Fibroblast of lung (primary cell): ENCODE measurements around the gene MTIF3. TPM values are rescaled to one million over a fixed set of nuclear protein-coding genes. Genes with fewer than 3 reads are reported as not detected.

Experiments
- DNase-seq, 2 donors: peaks; one replicate each; pipeline versions ENCODE4 v3.0.0 to v3.0.0-alpha.2; 2010; ENCODE audit warnings: low read depth in 2 of 2
- H2AFZ ChIP-seq: 2 replicates; pipeline ENCODE4 v1.5.1; 2012; ENCODE audit warnings: low read length, control low read depth, inconsistent platforms
- H3K27ac ChIP-seq: 2 replicates; pipeline ENCODE4 v1.5.1; 2011; ENCODE audit warnings: low read length, control low read depth; ENCODE audit not compliant: insufficient read depth
- H3K27me3 ChIP-seq: 2 replicates; pipeline ENCODE4 v1.5.1; 2011; ENCODE audit warnings: mild to moderate bottlenecking, low read length; ENCODE audit not compliant: control insufficient read depth, insufficient read depth
- H3K36me3 ChIP-seq: 2 replicates; pipeline ENCODE4 v1.5.1; 2011; ENCODE audit warnings: low read length; ENCODE audit not compliant: control insufficient read depth, insufficient read depth
- H3K4me1 ChIP-seq: 2 replicates; pipeline ENCODE4 v1.5.1; 2011; ENCODE audit warnings: low read length; ENCODE audit not compliant: control insufficient read depth, insufficient read depth; ENCODE audit errors: extremely low read depth
- H3K4me2 ChIP-seq: 2 replicates; pipeline ENCODE4 v1.5.1; 2011; ENCODE audit warnings: low read length, control low read depth; ENCODE audit not compliant: insufficient read depth; ENCODE audit errors: extremely low read depth
- H3K4me3 ChIP-seq, 4 experiments: fragments of 200-600 bp in 1 of 4; sonication (generic) in 1 of 4; replicated peaks in 1 of 4; 2 replicates each; pipeline ENCODE4 v1.5.1; 2011 to 2016; ENCODE audit warnings: low read length in 4 of 4, low read depth in 3 of 4, mild to moderate bottlenecking in 3 of 4, control low read depth in 2 of 4, inconsistent platforms in 1 of 4, mixed read lengths in 1 of 4; ENCODE audit not compliant: insufficient read depth in 1 of 4; ENCODE audit errors: control extremely low read depth in 1 of 4
- H3K79me2 ChIP-seq: 2 replicates; pipeline ENCODE4 v1.5.1; 2012; ENCODE audit warnings: mild to moderate bottlenecking, low read length, inconsistent platforms; ENCODE audit not compliant: control insufficient read depth, insufficient read depth
- H3K9ac ChIP-seq: 2 replicates; pipeline ENCODE4 v1.5.1; 2011; ENCODE audit warnings: mild to moderate bottlenecking, low read length, control low read depth; ENCODE audit not compliant: insufficient read depth
- H3K9me3 ChIP-seq: 2 replicates; pipeline ENCODE4 v1.5.1; 2012; ENCODE audit warnings: low read depth, low read length; ENCODE audit not compliant: control insufficient read depth, insufficient read depth
- H4K20me1 ChIP-seq: 2 replicates; pipeline ENCODE4 v1.5.1; 2011; ENCODE audit warnings: low read length; ENCODE audit not compliant: control insufficient read depth, insufficient read depth; ENCODE audit errors: extremely low read depth
- EZH2 ChIP-seq: IDR thresholded peaks from 2 replicates; pipeline ENCODE4 v1.5.1; 2012; ENCODE audit warnings: low read length, control low read depth, mild to moderate bottlenecking; ENCODE audit errors: missing control alignments
- polyA plus RNA-seq, 2 donors: library from polyadenylated mRNA; depleted of rRNA in 1 of 2; stranded (reverse) in 1 of 2; unstranded in 1 of 2; fragments of >200 nt; gene quantifications; 2 replicates each; pipeline ENCODE4 v1.2.1, GENCODE V29; 2011 to 2012; ENCODE audit warnings: missing spikeins in 1 of 2
- total RNA-seq: library from RNA; depleted of rRNA; stranded (reverse); fragments of >200 nt; gene quantifications from 2 replicates; pipeline ENCODE4 v1.2.1, GENCODE V29; 2014
- TF ChIP-seq, protein P1 (sequence below), 2 donors: IDR thresholded peaks in 1 of 2; conservative IDR thresholded peaks in 1 of 2; 1 replicate in 1 of 2; 2 replicates in 1 of 2; pipeline ENCODE4 v1.5.1; 2011 to 2012; ENCODE audit warnings: low read length in 2 of 2, control low read depth in 1 of 2, inconsistent platforms in 1 of 2, low read depth in 1 of 2, mild to moderate bottlenecking in 1 of 2

Gene MTIF3
- total and polyA plus RNA-seq, 2 donors (not counting 1 experiment from before 2014, with no cell fraction given) = 90.0 to 92.3 TPM

DNA sequence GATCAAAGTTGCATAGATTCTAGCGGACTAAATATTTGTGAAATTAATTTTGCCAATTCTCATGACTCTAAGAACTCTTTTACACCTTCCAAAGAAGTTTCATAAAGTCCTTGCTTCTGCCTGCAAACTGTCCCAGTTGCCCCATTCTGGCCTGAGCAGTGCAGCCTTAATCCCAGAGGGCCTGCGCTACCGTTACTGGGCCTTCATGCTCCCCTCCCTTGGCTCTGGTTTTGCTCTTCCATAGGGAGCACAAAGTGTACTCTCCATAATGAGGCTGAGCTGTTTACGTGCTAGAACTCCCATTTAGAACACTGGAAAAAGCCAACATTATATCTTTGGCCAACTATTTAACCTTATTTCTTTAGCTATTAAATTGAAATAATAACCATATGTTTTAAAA lies 2.1 kb downstream of the MTIF3 start:
- Histone ChIP-seq H3K27me3 (no peaks in the 10 kb centered on the region), H3K27ac (no peak overlapping the region), H3K4me1 (no peaks in the 10 kb centered on the region), H3K79me2 (peaks cover 24% of the 10 kb centered on the region), H4K20me1 (no peaks in the 10 kb centered on the region), H3K36me3 (no peaks in the 10 kb centered on the region), H3K9me3 (no peaks in the 10 kb centered on the region), H2AFZ (no peak overlapping the region), H3K4me2 (no peak overlapping the region), H3K9ac (no peak overlapping the region), H3K4me3 (no peak overlapping the region)
- no peak for DNase-seq
- no peak for TF ChIP-seq EZH2
- TF ChIP-seq, protein P1, sequence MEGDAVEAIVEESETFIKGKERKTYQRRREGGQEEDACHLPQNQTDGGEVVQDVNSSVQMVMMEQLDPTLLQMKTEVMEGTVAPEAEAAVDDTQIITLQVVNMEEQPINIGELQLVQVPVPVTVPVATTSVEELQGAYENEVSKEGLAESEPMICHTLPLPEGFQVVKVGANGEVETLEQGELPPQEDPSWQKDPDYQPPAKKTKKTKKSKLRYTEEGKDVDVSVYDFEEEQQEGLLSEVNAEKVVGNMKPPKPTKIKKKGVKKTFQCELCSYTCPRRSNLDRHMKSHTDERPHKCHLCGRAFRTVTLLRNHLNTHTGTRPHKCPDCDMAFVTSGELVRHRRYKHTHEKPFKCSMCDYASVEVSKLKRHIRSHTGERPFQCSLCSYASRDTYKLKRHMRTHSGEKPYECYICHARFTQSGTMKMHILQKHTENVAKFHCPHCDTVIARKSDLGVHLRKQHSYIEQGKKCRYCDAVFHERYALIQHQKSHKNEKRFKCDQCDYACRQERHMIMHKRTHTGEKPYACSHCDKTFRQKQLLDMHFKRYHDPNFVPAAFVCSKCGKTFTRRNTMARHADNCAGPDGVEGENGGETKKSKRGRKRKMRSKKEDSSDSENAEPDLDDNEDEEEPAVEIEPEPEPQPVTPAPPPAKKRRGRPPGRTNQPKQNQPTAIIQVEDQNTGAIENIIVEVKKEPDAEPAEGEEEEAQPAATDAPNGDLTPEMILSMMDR (conservative IDR thresholded peaks at IDR 0.05 in 1 of 2, IDR thresholded peaks at IDR 0.05 in 1 of 2; ENCODE audit: low read depth in 1 of 2, low read length in 2 of 2) = no peak

DNA sequence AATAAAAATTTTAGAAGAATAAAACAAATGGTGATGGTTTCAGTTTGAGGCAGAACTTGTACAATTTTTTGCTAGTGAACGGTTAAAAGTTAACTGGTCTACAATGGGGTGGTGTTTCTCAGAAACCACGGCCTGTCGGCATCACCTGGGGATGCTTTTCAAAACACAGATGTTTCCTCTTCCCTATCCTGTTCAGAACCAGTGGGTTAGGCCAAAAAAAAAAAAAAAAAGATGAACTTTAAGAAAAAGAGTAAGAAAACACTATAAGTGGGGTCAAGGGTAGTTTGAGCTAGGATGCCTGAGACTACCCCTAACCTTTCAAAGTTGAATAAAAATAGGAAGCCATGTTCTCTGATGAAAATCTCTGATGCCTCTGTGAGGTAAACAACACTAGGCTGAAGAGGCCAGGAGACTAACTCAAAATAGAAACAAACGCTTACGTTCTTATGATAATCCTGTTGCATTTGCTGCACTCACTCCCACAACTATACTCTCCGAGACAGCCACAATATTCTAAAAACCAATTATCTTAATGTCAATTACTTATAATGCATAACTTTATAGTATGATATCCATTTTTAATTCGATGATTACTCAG lies 3.3 kb downstream of the MTIF3 start:
- Histone ChIP-seq H3K9me3 (no peaks in the 10 kb centered on the region), H2AFZ (no peak overlapping the region), H3K27me3 (no peaks in the 10 kb centered on the region), H3K79me2 (peaks cover 24% of the 10 kb centered on the region), H3K4me3 (no peak overlapping the region), H3K4me2 (no peak overlapping the region), H3K9ac (no peak overlapping the region), H3K36me3 (no peaks in the 10 kb centered on the region), H3K4me1 (no peaks in the 10 kb centered on the region), H4K20me1 (no peaks in the 10 kb centered on the region), H3K27ac (no peak overlapping the region)
- TF ChIP-seq, protein P1 (conservative IDR thresholded peaks at IDR 0.05 in 1 of 2, IDR thresholded peaks at IDR 0.05 in 1 of 2; ENCODE audit: low read depth in 1 of 2, low read length in 2 of 2) = no peak
- no peak for TF ChIP-seq EZH2
- DNase-seq = no peak

DNA sequence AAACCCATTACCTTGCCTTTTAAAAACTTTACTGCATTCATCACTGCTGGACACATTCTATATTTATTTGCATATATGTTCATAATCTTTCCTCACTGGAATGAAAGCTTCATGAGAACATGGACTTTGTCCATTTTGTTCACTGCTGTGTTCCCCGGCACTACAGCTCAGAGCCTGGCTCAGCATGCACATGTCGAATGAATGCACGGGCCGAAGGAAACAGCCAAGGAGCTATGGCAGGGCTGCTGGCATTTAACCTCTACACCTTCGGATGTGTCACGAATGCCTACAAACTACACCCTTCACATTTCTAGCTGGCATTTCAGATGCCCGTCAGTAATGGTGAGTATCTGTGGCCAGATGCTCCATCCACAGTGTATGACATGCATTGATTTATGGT lies 7.6 kb downstream of the MTIF3 start:
- Histone ChIP-seq H3K9ac (no peak overlapping the region), H3K36me3 (peaks cover 3% of the 10 kb centered on the region), H3K9me3 (no peaks in the 10 kb centered on the region), H4K20me1 (no peaks in the 10 kb centered on the region), H3K4me2 (no peak overlapping the region), H3K79me2 (peaks cover 10% of the 10 kb centered on the region), H2AFZ (no peak overlapping the region), H3K27ac (no peak overlapping the region), H3K4me1 (no peaks in the 10 kb centered on the region), H3K27me3 (no peaks in the 10 kb centered on the region), H3K4me3 (no peak overlapping the region)
- TF ChIP-seq EZH2 = no peak
- TF ChIP-seq, protein P1 (conservative IDR thresholded peaks at IDR 0.05 in 1 of 2, IDR thresholded peaks at IDR 0.05 in 1 of 2; ENCODE audit: low read depth in 1 of 2, low read length in 2 of 2) = no peak
- no peak for DNase-seq
